K562 (cell line): ENCODE measurements around the gene SDCCAG8. TPM values are rescaled to one million over a fixed set of nuclear protein-coding genes. Genes with fewer than 3 reads are reported as not detected.
A peak's percentile ranks its signal among the peaks of the same experiment; 100 is the strongest.

Experiments used
- ATAC-seq: fragments of 200-7000 bp; cut with Tn5 transposase; 3 replicates; pipeline ENCODE4 v1.9.1; 2020; ENCODE audit warnings: moderate library complexity
- BruUV-seq: library from RNA; stranded (reverse); fragments of 400-500 nt; replicated peaks from 2 replicates; lab custom pipeline; 2021; lab: Mats Ljungman, UMichigan
- CTCF ChIA-PET: fragments of 300-600 bp; formaldehyde crosslinking; extraction: SDS; loops from one replicate; lab custom pipeline; 2021; ENCODE audit warnings: low intra/inter-chr PET ratio; lab: Yijun Ruan, JAX
- POLR2A ChIA-PET: fragments of 300-600, 350-650 bp; sonication (Branson Sonifier 250); formaldehyde crosslinking; extraction: SDS; loops from one replicate; lab custom pipeline; 2021; ENCODE audit warnings: antibody characterized with exemption, inconsistent platforms; lab: Yijun Ruan, JAX
- DNase-seq, 4 experiments: peaks; one replicate each; pipeline versions ENCODE4 v3.0.0 to v3.0.0-alpha.2; 2011 to 2018; ENCODE audit warnings: low spot score in 3 of 4, mixed read lengths in 3 of 4; ENCODE audit errors: extremely low read depth in 1 of 4
- FAIRE-seq: peaks from 2 replicates; lab custom pipeline; 2011; peaks lifted over from hg19 to GRCh38; lab: Jason Lieb, UNC
- H2AFZ ChIP-seq: 2 replicates; pipeline ENCODE4 v1.6.0; 2011; ENCODE audit warnings: low read depth, low read length, control low read depth, inconsistent platforms
- H3K27ac ChIP-seq: fragments of 200-600 bp; 3 replicates; pipeline ENCODE4 v1.8.0; 2011; ENCODE audit warnings: low read depth, mild to moderate bottlenecking, control low read depth, inconsistent platforms, low read length, moderate library complexity, mixed read lengths; ENCODE audit errors: extremely low read depth
- H3K27me3 ChIP-seq, 2 experiments: fragments of 300-600 bp in 1 of 2; 2 replicates in 1 of 2; 3 replicates in 1 of 2; pipeline versions ENCODE4 v1.6.0 to v1.8.0; 2011; ENCODE audit warnings: inconsistent platforms in 2 of 2, low read length in 2 of 2, mild to moderate bottlenecking in 1 of 2, mixed read lengths in 1 of 2, moderate library complexity in 1 of 2; ENCODE audit not compliant: control insufficient read depth in 2 of 2, insufficient read depth in 2 of 2
- H3K36me3 ChIP-seq: fragments of 300-600 bp; 3 replicates; pipeline ENCODE4 v1.8.0; 2011; ENCODE audit warnings: mild to moderate bottlenecking, low read length, inconsistent platforms; ENCODE audit not compliant: control insufficient read depth, insufficient read depth
- H3K4me1 ChIP-seq, 2 experiments: fragments of 200-600 bp in 1 of 2; replicated peaks in 1 of 2; 2 replicates in 1 of 2; 3 replicates in 1 of 2; pipeline versions ENCODE4 v1.5.1 to v1.8.0; 2011; ENCODE audit warnings: inconsistent platforms in 2 of 2, low read length in 2 of 2, mild to moderate bottlenecking in 1 of 2, mixed read lengths in 1 of 2, moderate library complexity in 1 of 2; ENCODE audit not compliant: control insufficient read depth in 2 of 2, insufficient read depth in 2 of 2
- H3K4me2 ChIP-seq: 2 replicates; pipeline ENCODE4 v1.6.1; 2011; ENCODE audit warnings: low read length, control low read depth, inconsistent platforms, mixed read lengths; ENCODE audit not compliant: insufficient read depth
- H3K4me3 ChIP-seq: fragments of 200-600 bp; sonication (generic), shearing (Covaris generic); 2 replicates; pipeline ENCODE4 v1.5.1; 2016; ENCODE audit warnings: control low read depth, inconsistent platforms
- H3K79me2 ChIP-seq: fragments of 200-600 bp; 3 replicates; pipeline ENCODE4 v1.8.0; 2011; ENCODE audit warnings: low read length, inconsistent platforms; ENCODE audit not compliant: control insufficient read depth, insufficient read depth
- H3K9ac ChIP-seq, 2 experiments: 2 replicates each; pipeline versions ENCODE4 v1.6.0 to v1.6.1; 2011; ENCODE audit warnings: low read depth in 2 of 2, low read length in 2 of 2, control low read depth in 1 of 2, inconsistent platforms in 1 of 2, mild to moderate bottlenecking in 1 of 2, mixed read lengths in 1 of 2; ENCODE audit not compliant: insufficient read depth in 1 of 2
- H3K9me1 ChIP-seq: one replicate; pipeline ENCODE4 v1.6.0; 2011; ENCODE audit warnings: inconsistent platforms, mild to moderate bottlenecking, low read length, moderate library complexity; ENCODE audit not compliant: control insufficient read depth, insufficient read depth
- H3K9me3 ChIP-seq: replicated peaks from 2 replicates; pipeline ENCODE4 v1.5.1; 2011; ENCODE audit warnings: low read depth, low read length, inconsistent platforms; ENCODE audit not compliant: control insufficient read depth, insufficient read depth
- H4K20me1 ChIP-seq: replicated peaks from 2 replicates; pipeline ENCODE4 v1.6.1; 2011; ENCODE audit warnings: low read length, inconsistent platforms, mixed read lengths; ENCODE audit not compliant: control insufficient read depth, insufficient read depth
- BCL6 ChIP-seq: fragments of 250-450 bp; sonication (Bioruptor Pico); IDR thresholded peaks from 2 replicates; pipeline ENCODE4 v1.4.0; 2020
- CEBPB ChIP-seq: fragments of 450-650 bp; IDR thresholded peaks from 2 replicates; pipeline ENCODE4 v1.6.1; 2016; ENCODE audit warnings: missing genetic modification characterization, missing compliant biosample characterization
- CSDE1 ChIP-seq, 2 experiments: fragments of 450-650 bp; IDR thresholded peaks; 2 replicates each; pipeline ENCODE4 v1.6.1; 2016; ENCODE audit warnings: mild to moderate bottlenecking in 1 of 2
- FOXA3 ChIP-seq, 2 experiments: fragments of 450-650 bp in 1 of 2; sonication (generic) in 1 of 2; formaldehyde crosslinking; IDR thresholded peaks in 1 of 2; conservative IDR thresholded peaks in 1 of 2; 2 replicates each; pipeline versions ENCODE4 v1.4.0 to v1.8.0; 2020 to 2022; ENCODE audit warnings: mild to moderate bottlenecking in 2 of 2, missing genetic modification reagents in 1 of 2
- HEY1 ChIP-seq: fragments of 250-450 bp; sonication (Bioruptor Pico); IDR thresholded peaks from 2 replicates; pipeline ENCODE4 v1.5.0; 2020; ENCODE audit warnings: mild to moderate bottlenecking, moderate library complexity, borderline replicate concordance
- NFATC3 ChIP-seq: fragments of 450-650 bp; IDR thresholded peaks from 2 replicates; pipeline ENCODE4 v1.6.1; 2017; ENCODE audit warnings: mild to moderate bottlenecking
- RAD21 ChIP-seq, 2 experiments: fragments of 250-450 bp in 1 of 2; fragments of 450-650 bp in 1 of 2; sonication (Bioruptor Pico) in 1 of 2; formaldehyde crosslinking in 1 of 2; IDR thresholded peaks in 1 of 2; conservative IDR thresholded peaks in 1 of 2; 2 replicates each; pipeline versions ENCODE4 v1.4.0 to v1.8.0; 2020 to 2022; ENCODE audit warnings: mild to moderate bottlenecking in 2 of 2, moderate library complexity in 1 of 2
- RBBP5 ChIP-seq: fragments of 200-600 bp; sonication (generic); IDR thresholded peaks from 2 replicates; pipeline ENCODE4 v1.6.1; 2012; ENCODE audit warnings: borderline replicate concordance, mild to moderate bottlenecking, low read length, control low read depth, inconsistent platforms; ENCODE audit not compliant: insufficient read depth, poor library complexity, severe bottlenecking
- RBFOX2 ChIP-seq: fragments of 200-400 bp; formaldehyde crosslinking; IDR thresholded peaks from 2 replicates; pipeline ENCODE4 v1.6.1; 2017; ENCODE audit warnings: low read depth, mild to moderate bottlenecking, low read length, moderate library complexity
- XRCC5 ChIP-seq: fragments of 200-400 bp; formaldehyde crosslinking; IDR thresholded peaks from 2 replicates; pipeline ENCODE4 v1.6.1; 2017; ENCODE audit warnings: low read depth, mild to moderate bottlenecking, low read length
- ZFX ChIP-seq: sonication (generic); formaldehyde crosslinking; IDR thresholded peaks from 2 replicates; pipeline ENCODE4 v1.8.0; 2022; ENCODE audit warnings: mild to moderate bottlenecking, missing genetic modification reagents, moderate library complexity
- WGBS: fragments of 100-300 bp; shearing (Covaris generic); methylation state at CpG from one replicate; pipeline ENCODE4 v1.1.6; 2016; ENCODE audit warnings: low coverage, mixed read lengths; ENCODE audit not compliant: insufficient coverage; ENCODE audit errors: missing lambda C conversion rate; 5-methylcytosine and 5-hydroxymethylcytosine counted together
- in situ Hi-C: fragments of 300-500 bp; cut with MboI; formaldehyde crosslinking; loops from 4 replicates; pipeline ENCODE4 v1.15.0; 2018; ENCODE audit warnings: inconsistent platforms, mixed read lengths
- intact Hi-C: fragments of 100-400 bp; cut with micrococcal nuclease; formaldehyde crosslinking; loops from 2 replicates; pipeline ENCODE4 v1.14.2; 2022
- polyA plus RNA-seq, 8 experiments: library from polyadenylated mRNA; depleted of rRNA in 4 of 8; stranded (reverse) in 5 of 8; unstranded in 3 of 8; fragments of >200 nt; fragmentation: Nextera tagmentation in 2 of 8; fragmentation: Illumina TruSeq in 1 of 8; extraction: Ambion mirVana in 2 of 8; extraction: Trizol in 1 of 8; gene quantifications; 2 replicates each; pipeline versions ENCODE4 v1.2.1 to v1.2.3, GENCODE V29; 2011 to 2014; ENCODE audit warnings: inconsistent platforms in 1 of 8, missing spikeins in 1 of 8
- total RNA-seq, 7 experiments: library from RNA; depleted of rRNA in 6 of 7; stranded (reverse); fragments of >200 nt in 6 of 7; fragmentation: Illumina TruSeq in 2 of 7; extraction: Trizol in 2 of 7; gene quantifications; 2 replicates each; pipeline versions ENCODE4 v1.2.1 to v1.2.3, GENCODE V29; 2011 to 2021; ENCODE audit warnings: low replicate concordance in 1 of 7
- TF ChIP-seq, protein P1 (sequence below): sonication (generic); formaldehyde crosslinking; IDR thresholded peaks from 2 replicates; pipeline ENCODE4 v1.9.0; 2022; ENCODE audit warnings: mild to moderate bottlenecking, missing genetic modification reagents
- TF ChIP-seq, protein P2 (sequence below): fragments of 450-650 bp; IDR thresholded peaks from 2 replicates; pipeline ENCODE4 v1.6.1; 2016; ENCODE audit warnings: antibody characterized with exemption
- TF ChIP-seq, protein P3 (sequence below): fragments of 450-650 bp; formaldehyde crosslinking; conservative IDR thresholded peaks from 2 replicates; pipeline ENCODE4 v1.4.0; 2022; ENCODE audit warnings: mild to moderate bottlenecking, missing genetic modification characterization
- TF ChIP-seq, protein P4 (sequence below), 3 experiments: IDR thresholded peaks in 2 of 3; conservative IDR thresholded peaks in 1 of 3; 2 replicates each; pipeline ENCODE4 v1.5.1; 2011 to 2012; ENCODE audit warnings: low read length in 3 of 3, mild to moderate bottlenecking in 3 of 3, control low read depth in 2 of 3, improper control_type of control experiment in 1 of 3, inconsistent platforms in 1 of 3, low read depth in 1 of 3, mixed read lengths in 1 of 3, moderate library complexity in 1 of 3; ENCODE audit not compliant: insufficient read depth in 2 of 3

The SDCCAG8 gene
- total and polyA plus RNA-seq, 9 of the 15 experiments (the other 6 are each of a cell fraction or from before 2014, with no cell fraction given) = 17.9 to 36.7 (median 25.4) TPM

GRCh38 chr1:243345205-243345604 lies 89.4 kb downstream of the SDCCAG8 start:
- ChIA-PET POLR2A (no interaction called here), CTCF (interaction anchor here (0.6 to 4.2 kb wide), 6 partner anchors 65 to 1452 kb away, joined by 3 to 37 read pairs (median 8); no protein-coding TSS in a partner anchor)
- Histone ChIP-seq H3K9me3 (no peaks in the 10 kb centered on the region), H4K20me1 (no peaks in the 10 kb centered on the region), H3K27ac (no peak overlapping the region), H3K4me1 (no peaks in the 10 kb centered on the region), H3K9me1 (no peaks in the 10 kb centered on the region), H3K27me3 (no peaks in the 10 kb centered on the region), H2AFZ (no peak overlapping the region), H3K4me3 (no peak overlapping the region), H3K36me3 (peaks cover 2% of the 10 kb centered on the region; the same call in 1 of the 3 replicates), H3K4me2 (no peak overlapping the region), H3K79me2 (no peaks in the 10 kb centered on the region), H3K9ac (no peak overlapping the region)
- no TSS peak for BruUV-seq
- DNase-seq (no peak), ATAC-seq (no peak), FAIRE-seq (no peak)
- TF ChIP-seq ZFX (CRISPR knock-in tag) (no peak), HEY1 (CRISPR knock-in tag) (no peak), RBFOX2 (no peak), RAD21 (CRISPR knock-in tag; conservative IDR thresholded peaks at IDR 0.05 in 1 of 2, IDR thresholded peaks at IDR 0.05 in 1 of 2) (peak in 1 of 2 experiments; percentile 30; a peak in 1 of 4 replicates), CEBPB (tag) (no peak), BCL6 (CRISPR knock-in tag) (no peak), CSDE1 (IDR thresholded peaks at IDR 0.05) (no peak), XRCC5 (no peak), NFATC3 (no peak), RBBP5 (no peak), FOXA3 (CRISPR knock-in tag; conservative IDR thresholded peaks at IDR 0.05 in 1 of 2, IDR thresholded peaks at IDR 0.05 in 1 of 2) (no peak)
- TF ChIP-seq, protein P1, sequence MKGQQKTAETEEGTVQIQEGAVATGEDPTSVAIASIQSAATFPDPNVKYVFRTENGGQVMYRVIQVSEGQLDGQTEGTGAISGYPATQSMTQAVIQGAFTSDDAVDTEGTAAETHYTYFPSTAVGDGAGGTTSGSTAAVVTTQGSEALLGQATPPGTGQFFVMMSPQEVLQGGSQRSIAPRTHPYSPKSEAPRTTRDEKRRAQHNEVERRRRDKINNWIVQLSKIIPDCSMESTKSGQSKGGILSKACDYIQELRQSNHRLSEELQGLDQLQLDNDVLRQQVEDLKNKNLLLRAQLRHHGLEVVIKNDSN (CRISPR knock-in tag) = no peak
- TF ChIP-seq, protein P2, sequence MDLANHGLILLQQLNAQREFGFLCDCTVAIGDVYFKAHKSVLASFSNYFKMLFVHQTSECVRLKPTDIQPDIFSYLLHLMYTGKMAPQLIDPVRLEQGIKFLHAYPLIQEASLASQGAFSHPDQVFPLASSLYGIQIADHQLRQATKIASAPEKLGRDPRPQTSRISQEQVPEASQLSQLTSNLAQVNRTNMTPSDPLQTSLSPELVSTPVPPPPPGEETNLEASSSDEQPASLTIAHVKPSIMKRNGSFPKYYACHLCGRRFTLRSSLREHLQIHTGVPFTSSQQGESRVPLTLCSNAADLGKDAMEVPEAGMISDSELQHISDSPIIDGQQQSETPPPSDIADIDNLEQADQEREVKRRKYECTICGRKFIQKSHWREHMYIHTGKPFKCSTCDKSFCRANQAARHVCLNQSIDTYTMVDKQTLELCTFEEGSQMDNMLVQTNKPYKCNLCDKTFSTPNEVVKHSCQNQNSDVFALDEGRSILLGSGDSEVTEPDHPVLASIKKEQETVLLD = no peak
- TF ChIP-seq, protein P3, sequence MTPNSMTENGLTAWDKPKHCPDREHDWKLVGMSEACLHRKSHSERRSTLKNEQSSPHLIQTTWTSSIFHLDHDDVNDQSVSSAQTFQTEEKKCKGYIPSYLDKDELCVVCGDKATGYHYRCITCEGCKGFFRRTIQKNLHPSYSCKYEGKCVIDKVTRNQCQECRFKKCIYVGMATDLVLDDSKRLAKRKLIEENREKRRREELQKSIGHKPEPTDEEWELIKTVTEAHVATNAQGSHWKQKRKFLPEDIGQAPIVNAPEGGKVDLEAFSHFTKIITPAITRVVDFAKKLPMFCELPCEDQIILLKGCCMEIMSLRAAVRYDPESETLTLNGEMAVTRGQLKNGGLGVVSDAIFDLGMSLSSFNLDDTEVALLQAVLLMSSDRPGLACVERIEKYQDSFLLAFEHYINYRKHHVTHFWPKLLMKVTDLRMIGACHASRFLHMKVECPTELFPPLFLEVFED (CRISPR knock-in tag) = no peak
- TF ChIP-seq, protein P4, sequence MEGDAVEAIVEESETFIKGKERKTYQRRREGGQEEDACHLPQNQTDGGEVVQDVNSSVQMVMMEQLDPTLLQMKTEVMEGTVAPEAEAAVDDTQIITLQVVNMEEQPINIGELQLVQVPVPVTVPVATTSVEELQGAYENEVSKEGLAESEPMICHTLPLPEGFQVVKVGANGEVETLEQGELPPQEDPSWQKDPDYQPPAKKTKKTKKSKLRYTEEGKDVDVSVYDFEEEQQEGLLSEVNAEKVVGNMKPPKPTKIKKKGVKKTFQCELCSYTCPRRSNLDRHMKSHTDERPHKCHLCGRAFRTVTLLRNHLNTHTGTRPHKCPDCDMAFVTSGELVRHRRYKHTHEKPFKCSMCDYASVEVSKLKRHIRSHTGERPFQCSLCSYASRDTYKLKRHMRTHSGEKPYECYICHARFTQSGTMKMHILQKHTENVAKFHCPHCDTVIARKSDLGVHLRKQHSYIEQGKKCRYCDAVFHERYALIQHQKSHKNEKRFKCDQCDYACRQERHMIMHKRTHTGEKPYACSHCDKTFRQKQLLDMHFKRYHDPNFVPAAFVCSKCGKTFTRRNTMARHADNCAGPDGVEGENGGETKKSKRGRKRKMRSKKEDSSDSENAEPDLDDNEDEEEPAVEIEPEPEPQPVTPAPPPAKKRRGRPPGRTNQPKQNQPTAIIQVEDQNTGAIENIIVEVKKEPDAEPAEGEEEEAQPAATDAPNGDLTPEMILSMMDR (IDR thresholded peaks at IDR 0.05 in 2 of 3, conservative IDR thresholded peaks at IDR 0.05 in 1 of 3; ENCODE audit: insufficient read depth in 2 of 3, low read depth in 1 of 3, low read length in 3 of 3) = peak in 1 of 3 experiments; percentile 45; a peak in 2 of 6 replicates
- intact Hi-C loops (loop anchor here (2.0 kb wide), 2 partner anchors 64 to 126 kb away; no protein-coding TSS in a partner anchor), in situ Hi-C loops (loop anchor here (25.0 kb wide), 1 partner anchor 508 kb away; no protein-coding TSS in a partner anchor)
- 65% methylated on average over 1 of the region's 1 CpG for WGBS
